PC-3 (cell line): ENCODE results near the gene QARS1. TPM values are rescaled to one million over a fixed set of nuclear protein-coding genes. Genes with fewer than 3 reads are reported as not detected.

ENCODE experiments used
- ATAC-seq: fragments of 200-7000 bp; cut with Tn5 transposase; 2 replicates; pipeline ENCODE4 v1.9.1; 2020; ENCODE audit warnings: mild to moderate bottlenecking, moderate library complexity
- BruUV-seq: library from RNA; stranded (reverse); fragments of 400-500 nt; replicated peaks from 2 replicates; lab custom pipeline; 2021; lab: Mats Ljungman, UMichigan
- CTCF ChIA-PET: fragments of 300-600 bp; sonication (Branson Sonifier 250); formaldehyde crosslinking; loops from one replicate; lab custom pipeline; 2022; ENCODE audit warnings: antibody characterized with exemption; lab: Charles Lee
- POLR2A ChIA-PET: fragments of 300-600 bp; sonication (Branson Sonifier 250); formaldehyde crosslinking; loops from one replicate; lab custom pipeline; 2022; ENCODE audit warnings: antibody characterized with exemption; ENCODE audit not compliant: unreplicated experiment; lab: Charles Lee
- DNase-seq: peaks from one replicate; pipeline ENCODE4 v3.0.0-alpha.2; 2015
- H2AFZ ChIP-seq: fragments of 300-600 bp; sonication (generic); 2 replicates; pipeline ENCODE4 v1.6.0; 2016; ENCODE audit warnings: antibody characterized with exemption, low read length
- H3F3A ChIP-seq: fragments of 300-600 bp; sonication (generic); one replicate; pipeline ENCODE4 v1.6.0; 2017; ENCODE audit warnings: antibody characterized with exemption, low read length, control low read depth, mild to moderate bottlenecking; ENCODE audit not compliant: unreplicated experiment
- H3K27ac ChIP-seq: fragments of 300-600 bp; sonication (generic); 2 replicates; pipeline ENCODE4 v1.5.1; 2016; ENCODE audit warnings: mild to moderate bottlenecking, low read length
- H3K27me3 ChIP-seq: fragments of 300-600 bp; sonication (generic); 2 replicates; pipeline ENCODE4 v1.6.1; 2016; ENCODE audit warnings: low read length, mixed read lengths
- H3K36me3 ChIP-seq: fragments of 300-600 bp; sonication (generic); 2 replicates; pipeline ENCODE4 v1.6.1; 2016; ENCODE audit warnings: low read depth, mixed run types, low read length, mixed read lengths
- H3K4me1 ChIP-seq: fragments of 300-600 bp; sonication (generic); 2 replicates; pipeline ENCODE4 v1.5.1; 2016; ENCODE audit warnings: low read length; ENCODE audit not compliant: insufficient read depth
- H3K4me2 ChIP-seq: fragments of 300-600 bp; sonication (generic); 2 replicates; pipeline ENCODE4 v1.6.0; 2016; ENCODE audit warnings: low read length
- H3K4me3 ChIP-seq: fragments of 300-600 bp; sonication (generic); 2 replicates; pipeline ENCODE4 v1.5.1; 2016; ENCODE audit warnings: mild to moderate bottlenecking, low read length, mixed read lengths
- H3K79me2 ChIP-seq: fragments of 300-600 bp; sonication (generic); 2 replicates; pipeline ENCODE4 v1.6.1; 2017; ENCODE audit warnings: low read length, mixed read lengths
- H3K9ac ChIP-seq: fragments of 300-600 bp; sonication (generic); 2 replicates; pipeline ENCODE4 v1.6.0; 2016; ENCODE audit warnings: mild to moderate bottlenecking, low read length
- H3K9me2 ChIP-seq: fragments of 300-600 bp; sonication (generic); replicated peaks from 2 replicates; pipeline ENCODE4 v1.6.1; 2016; ENCODE audit warnings: mixed run types, low read length, mixed read lengths
- H3K9me3 ChIP-seq: fragments of 300-600 bp; sonication (generic); 2 replicates; pipeline ENCODE4 v1.6.1; 2016; ENCODE audit warnings: low read length, mixed read lengths
- H4K20me1 ChIP-seq: fragments of 300-600 bp; sonication (generic); 2 replicates; pipeline ENCODE4 v1.6.1; 2016; ENCODE audit warnings: low read length, mixed read lengths
- CTCF ChIP-seq: fragments of 300-600 bp; sonication (generic); conservative IDR thresholded peaks from 2 replicates; pipeline ENCODE4 v1.5.1; 2017; ENCODE audit warnings: antibody characterized with exemption, low read depth, mild to moderate bottlenecking, low read length
- EZH2 ChIP-seq: fragments of 300-600 bp; sonication (generic); IDR thresholded peaks from one replicate; pipeline ENCODE4 v1.6.1; 2017; ENCODE audit warnings: antibody characterized with exemption, mild to moderate bottlenecking, low read length; ENCODE audit not compliant: unreplicated experiment
- EZH2phosphoT487 ChIP-seq: fragments of 300-600 bp; sonication (generic); IDR thresholded peaks from 2 replicates; pipeline ENCODE4 v1.6.1; 2018; ENCODE audit warnings: mild to moderate bottlenecking, antibody characterized with exemption, low read length, borderline replicate concordance
- intact Hi-C: fragments of 100-400 bp; cut with micrococcal nuclease; formaldehyde crosslinking; loops from 2 replicates; pipeline ENCODE4 v1.9.0; 2023
- total RNA-seq: library from RNA; depleted of rRNA; stranded (reverse); fragments of >200 nt; gene quantifications from 2 replicates; pipeline ENCODE4 v1.2.3, GENCODE V29; 2014

Gene QARS1
- total RNA-seq, 1 experiment from 2014 or later, result 316 TPM

GRCh38 chr3:49108346-49108745 is 3.8 kb upstream of the QARS1 start:
- H3K79me2 ChIP-seq, result peaks cover 16% of the 10 kb centered on the region
- H3K4me3 ChIP-seq, result no peak overlapping the region
- intact Hi-C loops, result no loop called here
- CTCF ChIA-PET, result no interaction called here
- BruUV-seq, result no TSS peak
- H3K27ac ChIP-seq, result no peak overlapping the region
- TF ChIP-seq CTCF, result no peak
- H3K36me3 ChIP-seq, result peaks cover 40% of the 10 kb centered on the region; the same call in 1 of the 2 replicates
- H3K9ac ChIP-seq, result no peak overlapping the region
- no peak overlapping the region for H2AFZ ChIP-seq
- H3K9me2 ChIP-seq, result no peaks in the 10 kb centered on the region
- no peaks in the 10 kb centered on the region for H3K9me3 ChIP-seq
- peaks cover 6% of the 10 kb centered on the region for H3F3A ChIP-seq
- no peaks in the 10 kb centered on the region for H3K27me3 ChIP-seq
- no peaks in the 10 kb centered on the region for H4K20me1 ChIP-seq
- no peak for DNase-seq
- ATAC-seq, result no peak
- no peak overlapping the region for H3K4me2 ChIP-seq
- H3K4me1 ChIP-seq, result peaks cover 17% of the 10 kb centered on the region
- POLR2A ChIA-PET, result no interaction called here

- BruUV-seq, result TSS peak; percentile 56
- H3K4me3 ChIP-seq, result peak overlapping the region; percentile 91
- H2AFZ ChIP-seq, result peak overlapping the region; percentile 89
- H3K79me2 ChIP-seq, result peaks cover 29% of the 10 kb centered on the region
- ChIA-PET CTCF (no interaction called here), POLR2A (interaction anchor here (0.9 kb wide), 1 partner anchor 9 kb away, joined by 3 read pairs; no protein-coding TSS in a partner anchor)
- intact Hi-C loops, result loop anchor here (1.0 kb wide), 1 partner anchor 10 kb away; the partner anchor contains the start of gene QRICH1
- peaks cover 6% of the 10 kb centered on the region for H3F3A ChIP-seq
- H3K4me2 ChIP-seq, result peak overlapping the region; percentile 98
- H3K27me3 ChIP-seq, result no peaks in the 10 kb centered on the region
- H3K36me3 ChIP-seq, result peaks cover 38% of the 10 kb centered on the region
- H3K27ac ChIP-seq, result peak overlapping the region; percentile 50
- H3K9me2 ChIP-seq, result no peaks in the 10 kb centered on the region
- H3K4me1 ChIP-seq, result peaks cover 21% of the 10 kb centered on the region
- DNase-seq (no peak), ATAC-seq (no peak)
- no peaks in the 10 kb centered on the region for H4K20me1 ChIP-seq
- H3K9ac ChIP-seq, result peak overlapping the region; percentile 92
- H3K9me3 ChIP-seq, result no peaks in the 10 kb centered on the region
- TF ChIP-seq EZH2phosphoT487 (no peak), EZH2 (no peak), CTCF (no peak)
Measured at GRCh38 chr3:49104052-49104426, 518 bp downstream of the QARS1 start.

DNA sequence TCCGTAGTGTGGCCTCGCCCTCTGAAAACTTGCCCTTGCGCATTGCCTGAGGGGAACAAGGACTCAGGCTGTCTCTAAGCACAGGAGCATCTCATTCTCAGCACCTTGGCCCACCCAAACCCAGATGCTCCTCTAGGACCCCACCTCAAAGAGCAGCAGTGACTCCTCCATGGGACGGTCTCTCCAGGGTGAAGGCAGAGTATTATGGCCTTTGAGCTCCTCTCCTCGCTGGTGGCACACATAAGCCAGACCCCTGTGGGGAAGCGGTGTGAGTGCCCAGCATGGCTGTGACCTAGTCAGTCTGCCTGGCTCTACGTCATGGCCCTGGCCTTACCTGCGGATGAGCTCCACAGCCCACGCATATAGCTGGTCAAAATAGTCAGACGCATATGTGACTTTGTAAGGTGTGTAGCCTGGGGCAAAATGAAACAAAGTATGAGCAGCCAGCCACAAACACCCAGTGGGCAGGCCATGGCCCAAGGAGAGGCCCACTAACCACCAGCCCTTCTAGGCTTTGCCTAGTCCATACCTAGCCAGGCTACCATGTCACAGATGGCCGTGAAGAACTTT is 4.4 kb downstream of the QARS1 start:
- Histone ChIP-seq H3K9ac (no peak overlapping the region), H3K27ac (no peak overlapping the region), H3K27me3 (no peaks in the 10 kb centered on the region), H3K36me3 (peaks cover 48% of the 10 kb centered on the region), H3K79me2 (peaks cover 28% of the 10 kb centered on the region), H4K20me1 (no peaks in the 10 kb centered on the region), H3K9me2 (no peaks in the 10 kb centered on the region), H2AFZ (no peak overlapping the region), H3K4me3 (no peak overlapping the region), H3K9me3 (no peaks in the 10 kb centered on the region), H3F3A (no peaks in the 10 kb centered on the region), H3K4me2 (no peak overlapping the region), H3K4me1 (peaks cover 16% of the 10 kb centered on the region)
- DNase-seq, result no peak
- CTCF ChIA-PET, result no interaction called here
- BruUV-seq, result no TSS peak
- no peak for ATAC-seq
- intact Hi-C loops, result no loop called here
- POLR2A ChIA-PET, result interaction anchor here (0.6 kb wide), 1 partner anchor 8 kb away, joined by 5 read pairs; no protein-coding TSS in a partner anchor
- TF ChIP-seq EZH2phosphoT487 (no peak), CTCF (no peak), EZH2 (no peak)
